ENCODE data around the gene STARD10.

Gene STARD10

GRCh38 chr11:72825661-72826060 is 31.8 kb upstream of the STARD10 start:
- no peak for TF ChIP-seq CTCF (IDR thresholded peaks at IDR 0.05; ENCODE audit: low read depth, low read length, missing control alignments)
- no peak overlapping the region for H3K4me3 ChIP-seq (replicated peaks; ENCODE audit: low read depth, low read length)
- no peak for DNase-seq (ENCODE audit: extremely low read depth, low read depth)

- no peak for DNase-seq (ENCODE audit: extremely low read depth, low read depth)
- no peak overlapping the region for H3K4me3 ChIP-seq (replicated peaks; ENCODE audit: low read depth, low read length)
- no peak for TF ChIP-seq CTCF (IDR thresholded peaks at IDR 0.05; ENCODE audit: low read depth, low read length, missing control alignments)
These were observed 31.1 kb upstream of the STARD10 start for GRCh38 chr11:72824811-72825505.

GRCh38 chr11:72824020-72824419 is 30.2 kb upstream of the STARD10 start:
- H3K4me3 ChIP-seq (replicated peaks; ENCODE audit: low read depth, low read length), result no peak overlapping the region
- no peak for DNase-seq (ENCODE audit: extremely low read depth, low read depth)
- TF ChIP-seq CTCF (IDR thresholded peaks at IDR 0.05; ENCODE audit: low read depth, low read length, missing control alignments), result no peak

GRCh38 chr11:72823105-72823804 is 29.4 kb upstream of the STARD10 start:
- no peak for DNase-seq (ENCODE audit: extremely low read depth, low read depth)
- no peak overlapping the region for H3K4me3 ChIP-seq (replicated peaks; ENCODE audit: low read depth, low read length)
- TF ChIP-seq CTCF (IDR thresholded peaks at IDR 0.05; ENCODE audit: low read depth, low read length, missing control alignments), result no peak

GRCh38 chr11:72821920-72822799 is 28.3 kb upstream of the STARD10 start:
- peak; percentile 31 for TF ChIP-seq CTCF (IDR thresholded peaks at IDR 0.05; ENCODE audit: low read depth, low read length, missing control alignments)
- H3K4me3 ChIP-seq (replicated peaks; ENCODE audit: low read depth, low read length), result peak overlapping the region; percentile 43
- DNase-seq (ENCODE audit: extremely low read depth, low read depth), result no peak

GRCh38 chr11:72821221-72821919 is 27.5 kb upstream of the STARD10 start:
- no peak for TF ChIP-seq CTCF (IDR thresholded peaks at IDR 0.05; ENCODE audit: low read depth, low read length, missing control alignments)
- DNase-seq (ENCODE audit: extremely low read depth, low read depth), result no peak
- peak overlapping the region; percentile 43 for H3K4me3 ChIP-seq (replicated peaks; ENCODE audit: low read depth, low read length)

Data from HFF-Myc (cell line).